ENCODE measurements around the gene LUZP2. TPM values are rescaled to one million over a fixed set of nuclear protein-coding genes. Genes with fewer than 3 reads are reported as not detected.

The LUZP2 gene
- polyA plus RNA-seq, 1 of the 3 experiments (the other 2 are of a cell fraction) = 0.03 TPM

GRCh38 chr11:24716403-24716802 lies 219.6 kb downstream of the LUZP2 start:
- Histone ChIP-seq H3K79me2 (ENCODE audit: insufficient read depth) (no peaks in the 10 kb centered on the region), H3K9ac (no peak overlapping the region), H4K20me1 (ENCODE audit: insufficient read depth) (no peaks in the 10 kb centered on the region), H3F3A (replicated peaks; ENCODE audit: insufficient read depth) (no peaks in the 10 kb centered on the region), H3K36me3 (replicated peaks in 1 of 2; ENCODE audit: control insufficient read depth in 1 of 2, insufficient read depth in 2 of 2, low read length in 1 of 2) (no peaks in the 10 kb centered on the region), H3K4me1 (ENCODE audit: control insufficient read depth in 1 of 2, insufficient read depth in 2 of 2, low read depth in 1 of 2, low read length in 1 of 2) (no peaks in the 10 kb centered on the region), H2AFZ (ENCODE audit: low read depth) (no peak overlapping the region), H3K27me3 (ENCODE audit: insufficient read depth) (no peaks in the 10 kb centered on the region), H3K27ac (ENCODE audit: low read depth in 2 of 2, low read length in 1 of 2) (no peak overlapping the region), H3K4me2 (no peak overlapping the region), H3K9me2 (no peaks in the 10 kb centered on the region), H3K9me3 (no peaks in the 10 kb centered on the region), H3K4me3 (ENCODE audit: low read depth in 2 of 2, low read length in 1 of 2) (no peak overlapping the region)
- 79% methylated on average over 5 of the region's 5 CpGs for WGBS (ENCODE audit: low lambda C conversion rate)
- ChIA-PET CTCF (no interaction called here), POLR2A (no interaction called here)
- TF ChIP-seq TCF12 (IDR thresholded peaks at IDR 0.05) = no peak
- TF ChIP-seq JUND (IDR thresholded peaks at IDR 0.05) = no peak
- no peak for DNase-seq

- Histone ChIP-seq H3K27me3 (ENCODE audit: insufficient read depth) (no peaks in the 10 kb centered on the region), H3K9me3 (no peaks in the 10 kb centered on the region), H3K4me1 (ENCODE audit: control insufficient read depth in 1 of 2, insufficient read depth in 2 of 2, low read depth in 1 of 2, low read length in 1 of 2) (no peaks in the 10 kb centered on the region), H4K20me1 (ENCODE audit: insufficient read depth) (no peaks in the 10 kb centered on the region), H3K27ac (ENCODE audit: low read depth in 2 of 2, low read length in 1 of 2) (no peak overlapping the region), H3K36me3 (replicated peaks in 1 of 2; ENCODE audit: control insufficient read depth in 1 of 2, insufficient read depth in 2 of 2, low read length in 1 of 2) (no peaks in the 10 kb centered on the region), H3K4me3 (ENCODE audit: low read depth in 2 of 2, low read length in 1 of 2) (no peak overlapping the region), H3K9ac (no peak overlapping the region), H3F3A (replicated peaks; ENCODE audit: insufficient read depth) (no peaks in the 10 kb centered on the region), H3K9me2 (no peaks in the 10 kb centered on the region), H3K4me2 (no peak overlapping the region), H2AFZ (ENCODE audit: low read depth) (no peak overlapping the region), H3K79me2 (ENCODE audit: insufficient read depth) (no peaks in the 10 kb centered on the region)
- WGBS (ENCODE audit: low lambda C conversion rate) = 85% methylated on average over 5 of the region's 5 CpGs
- ChIA-PET CTCF (no interaction called here), POLR2A (no interaction called here)
- no peak for TF ChIP-seq TEAD4 (IDR thresholded peaks at IDR 0.05; ENCODE audit: borderline replicate concordance, insufficient read depth)
- no peak for DNase-seq
These were observed 226.4 kb downstream of the LUZP2 start for GRCh38 chr11:24723231-24723630.

- Histone ChIP-seq H3K9me3 (no peaks in the 10 kb centered on the region), H3K4me3 (ENCODE audit: low read depth in 2 of 2, low read length in 1 of 2) (no peak overlapping the region), H3K27me3 (ENCODE audit: insufficient read depth) (no peaks in the 10 kb centered on the region), H2AFZ (ENCODE audit: low read depth) (no peak overlapping the region), H3K4me1 (ENCODE audit: control insufficient read depth in 1 of 2, insufficient read depth in 2 of 2, low read depth in 1 of 2, low read length in 1 of 2) (no peaks in the 10 kb centered on the region), H3K27ac (ENCODE audit: low read depth in 2 of 2, low read length in 1 of 2) (no peak overlapping the region), H4K20me1 (ENCODE audit: insufficient read depth) (no peaks in the 10 kb centered on the region), H3F3A (replicated peaks; ENCODE audit: insufficient read depth) (no peaks in the 10 kb centered on the region), H3K79me2 (ENCODE audit: insufficient read depth) (no peaks in the 10 kb centered on the region), H3K9ac (no peak overlapping the region), H3K9me2 (no peaks in the 10 kb centered on the region), H3K4me2 (no peak overlapping the region), H3K36me3 (replicated peaks in 1 of 2; ENCODE audit: control insufficient read depth in 1 of 2, insufficient read depth in 2 of 2, low read length in 1 of 2) (no peaks in the 10 kb centered on the region)
- TF ChIP-seq CTCF (IDR thresholded peaks at IDR 0.05) (no peak), CHD2 (IDR thresholded peaks at IDR 0.05; ENCODE audit: low read length, partially characterized antibody) (no peak), FOXM1 (IDR thresholded peaks at IDR 0.05; ENCODE audit: low read depth) (no peak), IRF3 (IDR thresholded peaks at IDR 0.05; ENCODE audit: low read depth, low read length) (no peak), MXI1 (IDR thresholded peaks at IDR 0.05; ENCODE audit: low read depth, low read length) (no peak), RCOR1 (IDR thresholded peaks at IDR 0.05; ENCODE audit: low read length) (no peak), RFX5 (IDR thresholded peaks at IDR 0.05; ENCODE audit: low read length) (no peak), RXRA (IDR thresholded peaks at IDR 0.05; ENCODE audit: borderline replicate concordance, low read depth) (no peak), PBX3 (IDR thresholded peaks at IDR 0.05) (no peak)
- TF ChIP-seq, protein P1, sequence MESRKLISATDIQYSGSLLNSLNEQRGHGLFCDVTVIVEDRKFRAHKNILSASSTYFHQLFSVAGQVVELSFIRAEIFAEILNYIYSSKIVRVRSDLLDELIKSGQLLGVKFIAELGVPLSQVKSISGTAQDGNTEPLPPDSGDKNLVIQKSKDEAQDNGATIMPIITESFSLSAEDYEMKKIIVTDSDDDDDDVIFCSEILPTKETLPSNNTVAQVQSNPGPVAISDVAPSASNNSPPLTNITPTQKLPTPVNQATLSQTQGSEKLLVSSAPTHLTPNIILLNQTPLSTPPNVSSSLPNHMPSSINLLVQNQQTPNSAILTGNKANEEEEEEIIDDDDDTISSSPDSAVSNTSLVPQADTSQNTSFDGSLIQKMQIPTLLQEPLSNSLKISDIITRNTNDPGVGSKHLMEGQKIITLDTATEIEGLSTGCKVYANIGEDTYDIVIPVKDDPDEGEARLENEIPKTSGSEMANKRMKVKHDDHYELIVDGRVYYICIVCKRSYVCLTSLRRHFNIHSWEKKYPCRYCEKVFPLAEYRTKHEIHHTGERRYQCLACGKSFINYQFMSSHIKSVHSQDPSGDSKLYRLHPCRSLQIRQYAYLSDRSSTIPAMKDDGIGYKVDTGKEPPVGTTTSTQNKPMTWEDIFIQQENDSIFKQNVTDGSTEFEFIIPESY (IDR thresholded peaks at IDR 0.05; ENCODE audit: borderline replicate concordance, low read depth) = no peak
- TF ChIP-seq, protein P2, sequence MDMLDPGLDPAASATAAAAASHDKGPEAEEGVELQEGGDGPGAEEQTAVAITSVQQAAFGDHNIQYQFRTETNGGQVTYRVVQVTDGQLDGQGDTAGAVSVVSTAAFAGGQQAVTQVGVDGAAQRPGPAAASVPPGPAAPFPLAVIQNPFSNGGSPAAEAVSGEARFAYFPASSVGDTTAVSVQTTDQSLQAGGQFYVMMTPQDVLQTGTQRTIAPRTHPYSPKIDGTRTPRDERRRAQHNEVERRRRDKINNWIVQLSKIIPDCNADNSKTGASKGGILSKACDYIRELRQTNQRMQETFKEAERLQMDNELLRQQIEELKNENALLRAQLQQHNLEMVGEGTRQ (IDR thresholded peaks at IDR 0.05; ENCODE audit: borderline replicate concordance, low read depth, low read length) = no peak
- POLR2A ChIA-PET = no interaction called here
- WGBS (ENCODE audit: low lambda C conversion rate) = 55% methylated on average over 1 of the region's 1 CpG
- DNase-seq = no peak
- CTCF ChIA-PET = interaction anchor here (1.3 kb wide), 1 partner anchor 9 kb away, joined by 3 read pairs; no protein-coding TSS in a partner anchor
These were observed 234.7 kb downstream of the LUZP2 start for GRCh38 chr11:24731554-24731953.

All from SK-N-SH (cell line).